GM04503 (cell line): ENCODE results near the gene KRT23.

Experiments
- DNase-seq: peaks from one replicate; pipeline ENCODE4 v3.0.0-alpha.2; 2012; ENCODE audit warnings: low read depth

Gene KRT23

GRCh38 chr17:40909351-40909750 is 28.1 kb downstream of the KRT23 start:
- DNase-seq, result peak; percentile 89

- no peak for DNase-seq
Observed at GRCh38 chr17:40906613-40907012, 30.8 kb downstream of the KRT23 start.

GRCh38 chr17:40905370-40905769 is 32.1 kb downstream of the KRT23 start:
- DNase-seq, result no peak

GRCh38 chr17:40903129-40903847 is 34.2 kb downstream of the KRT23 start:
- no peak for DNase-seq

GRCh38 chr17:40902498-40902897 is 34.9 kb downstream of the KRT23 start:
- DNase-seq, result no peak

- DNase-seq, result no peak
Observed at GRCh38 chr17:40901981-40902474, 35.4 kb downstream of the KRT23 start.

GRCh38 chr17:40900809-40901356 is 36.6 kb downstream of the KRT23 start:
- DNase-seq, result no peak

GRCh38 chr17:40896916-40897455 is 40.5 kb downstream of the KRT23 start:
- no peak for DNase-seq

GRCh38 chr17:40895106-40895730 is 42.2 kb downstream of the KRT23 start:
- no peak for DNase-seq

GRCh38 chr17:40888196-40888720 is 49.2 kb downstream of the KRT23 start:
- DNase-seq, result no peak

GRCh38 chr17:40886090-40886489 is 51.4 kb downstream of the KRT23 start:
- DNase-seq, result no peak

- DNase-seq, result no peak
Observed at GRCh38 chr17:40884708-40885512, 52.5 kb downstream of the KRT23 start, which contains the start of gene KRT20. TSS of gene KRT20 (minus strand) at chr17:40885242. CDS start at chr17:40885185, 57 bp downstream.

GRCh38 chr17:40883626-40884334 is 53.7 kb downstream of the KRT23 start:
- DNase-seq, result no peak

GRCh38 chr17:40883031-40883430 is 54.4 kb downstream of the KRT23 start:
- DNase-seq, result no peak

GRCh38 chr17:40879026-40879425 is 58.4 kb downstream of the KRT23 start:
- no peak for DNase-seq

- no peak for DNase-seq
Observed at GRCh38 chr17:40878044-40878443, 59.4 kb downstream of the KRT23 start.

- DNase-seq, result no peak
Observed at GRCh38 chr17:40873801-40874200, 63.6 kb downstream of the KRT23 start.

GRCh38 chr17:40873255-40873654 is 64.2 kb downstream of the KRT23 start:
- DNase-seq, result no peak
